Activated CD4-positive, CD25-positive, alpha-beta regulatory T cell treated with anti-CD3 and anti-CD28 coated beads, Interleukin-2, amount 50 U/mL, for 16 hours (primary cell): ENCODE results near the gene ZNF528.

Experiments
- DNase-seq: peaks from one replicate; pipeline ENCODE4 v3.0.0-alpha.2; 2020; ENCODE audit warnings: low read depth, low spot score

The ZNF528 gene

DNA sequence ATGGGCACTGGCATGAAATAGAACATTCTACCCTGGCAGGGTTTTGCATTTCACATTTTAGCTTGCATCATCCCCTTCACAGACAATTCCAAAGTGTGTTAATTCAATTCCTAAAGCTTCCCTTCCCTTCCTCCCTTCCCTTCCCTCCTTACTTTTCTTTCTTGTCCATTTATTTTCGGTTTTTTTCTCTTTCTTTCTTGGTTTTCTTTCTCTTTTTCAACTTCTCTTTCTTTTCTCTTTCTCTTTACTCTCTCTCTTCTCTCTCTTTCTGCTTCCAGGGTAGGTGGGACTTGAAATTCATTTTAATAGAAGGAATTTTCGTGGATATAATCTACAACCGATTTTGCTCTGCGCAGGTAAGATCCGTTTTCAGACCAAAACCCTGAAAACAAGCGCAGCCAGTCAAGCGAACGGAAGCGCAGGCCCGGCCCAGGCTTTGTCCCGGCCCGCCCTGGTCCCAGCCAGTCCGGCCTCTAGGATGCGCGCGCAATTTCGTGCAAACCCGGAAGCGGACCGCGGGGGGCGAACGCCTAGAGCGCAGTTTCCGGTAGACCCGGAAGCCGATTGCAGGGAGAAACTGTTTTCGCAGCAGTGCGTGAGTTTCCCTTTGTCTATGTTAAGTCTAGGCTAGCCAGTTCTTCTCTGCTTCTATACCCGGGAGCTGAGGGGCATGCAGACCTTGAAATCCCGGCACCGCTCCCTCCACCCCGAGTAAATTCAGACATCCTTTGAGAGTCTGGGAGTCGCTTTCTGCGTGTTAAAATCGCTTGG lies at the start of gene ZNF528:
Gene ZNF528 (plus strand): TSS at position 540 of the 771 bp plus-strand sequence. CDS start 4,165 bp downstream, outside the sequence.
- peak; percentile 87 for DNase-seq

DNA sequence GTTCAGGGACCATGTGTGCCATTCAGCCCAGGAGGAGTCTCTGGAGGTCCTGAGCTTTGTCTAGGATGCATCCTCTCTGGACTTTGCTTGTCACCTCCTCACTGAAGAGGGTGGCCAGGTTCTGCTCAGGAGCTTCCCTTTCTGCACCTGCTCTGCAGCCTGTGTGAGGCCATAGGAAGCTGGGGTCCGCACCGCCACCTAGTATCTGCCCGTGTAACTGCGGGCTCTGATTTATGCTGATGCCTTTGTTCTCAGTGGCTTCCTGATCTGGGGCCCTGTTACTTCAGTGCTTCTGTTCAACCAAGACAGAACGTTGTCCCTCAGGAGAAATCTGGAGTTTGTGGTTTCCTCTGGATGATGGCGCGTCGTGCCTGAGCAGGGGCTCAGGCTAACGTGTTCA lies 46.1 kb upstream of the ZNF528 start:
- DNase-seq, result no peak

- DNase-seq, result no peak
Measured at GRCh38 chr19:52366414-52366824, 31.2 kb upstream of the ZNF528 start.

GRCh38 chr19:52369559-52370340 lies 27.9 kb upstream of the ZNF528 start, which contains the start of gene ZNF880:
ZNF880 (plus strand) TSS chr19:52369923; CDS start chr19:52369966, 43 bp downstream.
- peak; percentile 83 for DNase-seq

- no peak for DNase-seq
Measured at GRCh38 chr19:52370341-52370710, 27.3 kb upstream of the ZNF528 start.

- no peak for DNase-seq
Measured at GRCh38 chr19:52391135-52391534, 6.5 kb upstream of the ZNF528 start.

- DNase-seq, result no peak
Measured at GRCh38 chr19:52398081-52398441, 412 bp downstream of the ZNF528 start.

- DNase-seq, result no peak
Measured at GRCh38 chr19:52410276-52410675, 12.6 kb downstream of the ZNF528 start.

GRCh38 chr19:52415711-52416110 lies 18.1 kb downstream of the ZNF528 start:
- no peak for DNase-seq

GRCh38 chr19:52428937-52429336 lies 31.3 kb downstream of the ZNF528 start, which contains the start of gene ZNF534:
ZNF534 (plus strand) TSS chr19:52429148; CDS start chr19:52431475, 2,327 bp downstream.
- no peak for DNase-seq

- DNase-seq, result no peak
Measured at GRCh38 chr19:52442179-52442578, 44.5 kb downstream of the ZNF528 start.

DNA sequence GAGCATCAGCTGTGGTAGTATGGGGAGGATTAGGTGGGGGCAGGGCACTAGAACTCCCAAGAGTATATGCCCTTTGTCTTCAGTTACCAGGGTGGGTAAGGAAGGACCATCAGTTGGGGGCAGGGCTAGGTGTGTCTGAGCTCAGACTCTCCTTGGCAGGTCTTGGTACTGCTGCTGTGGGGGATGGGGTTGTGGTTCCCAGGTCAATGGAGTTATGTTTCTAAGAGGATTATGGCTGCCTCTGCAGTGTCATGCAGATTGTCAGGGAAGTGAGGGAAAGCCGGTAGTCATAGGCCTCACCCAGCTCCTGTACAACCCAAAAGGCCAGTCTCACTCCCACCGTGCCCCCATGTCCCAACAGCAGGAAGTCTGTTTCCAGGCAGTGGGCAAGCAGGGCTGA lies 46.9 kb downstream of the ZNF528 start:
- DNase-seq, result no peak

DNA sequence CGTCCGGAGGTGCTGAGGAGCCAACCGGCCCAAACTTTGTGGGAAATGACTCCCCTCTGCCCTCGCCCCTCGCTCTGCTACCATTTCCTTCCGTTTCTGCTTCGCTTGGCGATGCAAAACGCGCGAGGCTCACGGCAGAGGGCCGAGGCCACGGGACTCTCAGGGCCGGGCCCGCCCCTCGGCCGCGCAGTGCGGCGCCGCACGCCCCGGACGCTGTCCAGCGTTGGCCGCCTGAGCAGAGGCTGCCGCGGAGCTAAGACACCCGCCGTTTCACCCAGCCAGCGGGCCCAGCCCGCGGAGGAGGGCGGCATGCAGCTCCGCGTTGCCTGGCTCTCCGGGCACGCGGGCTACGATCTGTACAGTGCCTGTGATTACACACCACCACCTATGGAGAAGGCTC lies 53.6 kb downstream of the ZNF528 start:
- DNase-seq, result no peak

- peak; percentile 21 for DNase-seq
Measured at GRCh38 chr19:52453324-52454094, 55.9 kb downstream of the ZNF528 start, which contains the start of gene ZNF578. ZNF578 (plus strand) TSS chr19:52453553; CDS start chr19:52501846, 48,293 bp downstream.

DNA sequence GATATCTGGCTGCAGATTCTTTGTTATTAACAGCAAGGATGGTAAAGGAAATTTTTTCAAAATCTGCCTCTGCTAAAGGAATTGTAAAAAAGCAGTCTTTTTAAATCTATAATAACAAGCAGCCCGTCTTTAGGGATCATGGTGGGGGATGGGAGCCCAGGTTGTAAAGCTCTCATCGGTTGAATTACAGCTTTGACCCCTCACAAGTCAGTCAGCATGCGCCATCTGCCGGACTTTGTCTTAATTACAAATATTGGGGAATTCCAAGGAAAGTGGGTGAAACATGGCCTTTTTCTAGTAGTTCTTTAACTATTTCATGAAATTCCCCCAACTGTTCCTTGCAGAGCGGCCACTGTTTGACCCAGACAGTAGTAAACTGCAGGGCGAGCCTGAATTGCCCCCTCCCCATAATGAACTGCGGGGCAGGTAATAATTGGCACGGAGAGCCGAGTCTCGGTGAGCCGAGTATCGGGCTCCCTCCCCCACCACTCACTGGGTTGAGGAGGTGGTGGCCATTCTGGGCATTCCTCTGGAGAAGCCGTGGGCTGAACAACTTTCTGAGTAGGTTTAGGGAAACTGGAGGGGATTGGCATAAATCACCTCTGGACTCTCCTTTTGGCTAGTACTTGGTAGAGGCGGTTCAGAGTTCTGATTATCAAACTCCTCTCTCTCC lies 67.3 kb downstream of the ZNF528 start:
- no peak for DNase-seq
